Jurkat, Clone E6-1 (cell line): Measurements from ENCODE around the gene PCDHGA5. TPM values are rescaled to one million over a fixed set of nuclear protein-coding genes. Genes with fewer than 3 reads are reported as not detected.
"Not testable (repeated sequence)": the region's sequence is repeated elsewhere in the genome, so short reads cannot be mapped to it uniquely, and the experiment has no call there.

ENCODE experiments used
- DNase-seq: peaks from one replicate; pipeline ENCODE4 v3.0.0-alpha.2; 2011; ENCODE audit warnings: low read depth, low spot score
- H3K4me3 ChIP-seq: 2 replicates; pipeline ENCODE4 v1.5.1; 2011; ENCODE audit warnings: mild to moderate bottlenecking, low read length, control low read depth, moderate library complexity
- polyA plus RNA-seq: library from polyadenylated mRNA; unstranded; fragments of >200 nt; gene quantifications from one replicate; pipeline ENCODE4 v1.2.1, GENCODE V29; 2012; ENCODE audit warnings: missing spikeins; ENCODE audit not compliant: insufficient read length, insufficient read depth

The PCDHGA5 gene
- polyA plus RNA-seq: not detected

- no peak for DNase-seq
- no peak within 1 kb of the TSS for H3K4me3 ChIP-seq
Measured at GRCh38 chr5:141363952-141364660, at the start of gene PCDHGA5. Gene PCDHGA5, plus strand, starts transcription at chr5:141364162. Its CDS starts 169 bp downstream, at chr5:141364331.

DNA sequence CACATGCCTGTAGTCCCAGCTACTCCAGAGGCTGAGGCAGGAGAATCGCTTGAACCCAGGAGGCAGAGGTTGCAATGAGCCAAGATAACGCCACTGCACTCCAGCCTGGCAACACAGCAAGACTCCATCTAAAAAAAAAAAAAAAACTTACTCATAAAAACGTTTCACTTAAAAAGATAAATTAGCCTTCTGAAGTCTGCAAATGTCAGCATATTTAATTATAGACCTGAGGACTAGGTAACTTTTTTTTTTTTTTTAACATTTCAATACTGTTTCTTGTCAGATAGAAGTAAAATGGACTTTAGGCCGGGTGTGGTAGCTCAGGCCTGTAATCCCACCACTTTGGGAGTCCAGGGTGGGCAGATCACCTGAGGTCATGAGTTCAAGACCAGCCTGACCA lies 47.0 kb upstream of the PCDHGA5 start:
- not testable (repeated sequence) for DNase-seq, H3K4me3 ChIP-seq

GRCh38 chr5:141319202-141319601 lies 44.8 kb upstream of the PCDHGA5 start:
- no peak overlapping the region for H3K4me3 ChIP-seq
- DNase-seq: no peak

DNA sequence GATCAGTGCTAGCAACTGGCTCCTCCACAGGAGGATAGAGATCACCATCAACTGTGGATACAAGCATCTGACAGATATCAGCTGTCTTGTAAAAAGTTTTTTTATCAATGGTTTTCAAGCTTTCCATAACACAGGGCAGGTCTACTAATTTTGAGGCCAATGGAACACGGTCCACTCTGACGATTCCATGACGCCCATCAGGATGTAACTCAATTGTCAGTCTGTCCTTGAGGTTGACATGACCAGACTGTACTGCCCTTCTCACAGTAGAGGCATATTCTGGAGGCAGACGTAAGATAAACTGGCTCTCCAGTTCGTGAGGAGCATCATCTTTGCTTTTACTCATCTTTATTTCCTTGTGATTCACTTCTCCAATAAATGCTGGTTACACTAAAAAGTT lies 44.3 kb upstream of the PCDHGA5 start:
- no peak for DNase-seq
- H3K4me3 ChIP-seq: peak overlapping the region; percentile 84

DNA sequence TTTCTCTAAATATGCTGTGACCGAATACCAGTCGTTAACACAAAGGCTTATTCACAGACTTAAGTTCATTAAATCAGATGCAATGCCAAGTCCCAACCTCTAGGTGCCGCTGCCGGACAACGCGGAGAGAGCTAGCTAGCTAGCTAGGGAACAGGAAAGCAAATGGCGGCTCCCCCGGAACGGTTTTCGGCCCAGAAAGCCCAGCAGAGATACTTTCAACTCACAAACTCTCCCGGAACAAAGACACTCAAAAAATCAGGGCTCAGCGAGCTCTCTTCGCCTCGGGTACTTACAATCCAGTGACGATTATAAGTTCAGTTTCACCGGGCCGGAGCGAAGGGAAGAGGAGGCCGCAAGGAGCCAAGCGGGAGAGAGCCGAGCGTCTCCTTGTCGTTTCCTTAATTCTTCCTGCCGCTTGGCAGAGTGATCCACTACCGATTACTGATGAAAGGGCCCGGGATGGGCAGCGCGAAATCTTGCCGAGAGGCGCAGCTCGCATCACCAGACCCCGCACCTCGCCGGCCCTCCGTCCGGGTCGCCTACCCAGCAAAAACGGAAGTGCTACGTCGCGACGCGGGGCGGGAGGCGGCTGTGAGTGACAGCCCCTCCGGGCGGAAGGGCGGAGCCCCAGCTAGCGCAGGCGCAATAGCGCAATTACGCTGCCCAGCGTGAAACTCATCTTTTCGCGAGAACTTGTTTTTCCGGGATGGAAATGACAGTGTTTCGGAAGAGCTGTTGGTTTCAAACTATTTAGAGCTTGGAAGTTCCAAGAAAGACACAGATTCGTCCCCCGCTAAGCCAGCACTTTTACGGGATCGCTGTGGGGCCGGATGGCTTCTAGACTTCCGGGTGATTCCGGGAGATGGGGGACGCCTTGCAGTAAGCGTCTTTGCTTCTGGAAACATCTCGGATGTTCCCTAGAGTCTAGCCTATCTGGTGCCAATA lies 43.5 kb upstream of the PCDHGA5 start, which contains the start of gene TAF7:
TAF7 (minus strand) TSS at position 560 of the 945 bp plus-strand sequence. CDS start 740 bp downstream, outside the sequence.
- DNase-seq: peak; percentile 88
- peak within 1 kb of the TSS; percentile 84 for H3K4me3 ChIP-seq

DNA sequence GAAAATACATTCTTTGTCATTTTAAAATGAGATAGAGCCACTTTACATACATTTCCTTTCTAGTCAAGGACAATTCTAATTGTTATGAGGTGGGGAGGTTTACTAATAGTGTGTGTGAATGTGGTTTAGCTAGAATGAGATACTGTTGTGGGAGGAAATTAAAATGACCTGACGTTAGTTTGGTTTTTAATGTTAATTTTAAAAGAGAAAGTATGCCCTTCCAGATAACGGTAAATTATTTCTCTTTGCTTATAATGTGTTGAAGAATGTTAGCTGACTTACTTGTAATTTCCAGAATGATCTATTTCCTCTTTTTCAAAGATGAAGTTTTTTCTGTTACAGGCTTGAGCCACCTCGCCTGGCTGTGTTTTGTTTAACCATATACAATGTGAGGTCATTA lies 41.7 kb upstream of the PCDHGA5 start:
- no peak for DNase-seq
- H3K4me3 ChIP-seq: no peak overlapping the region

GRCh38 chr5:141326088-141326854 lies 37.7 kb upstream of the PCDHGA5 start:
- no peak for DNase-seq
- no peak overlapping the region for H3K4me3 ChIP-seq

DNA sequence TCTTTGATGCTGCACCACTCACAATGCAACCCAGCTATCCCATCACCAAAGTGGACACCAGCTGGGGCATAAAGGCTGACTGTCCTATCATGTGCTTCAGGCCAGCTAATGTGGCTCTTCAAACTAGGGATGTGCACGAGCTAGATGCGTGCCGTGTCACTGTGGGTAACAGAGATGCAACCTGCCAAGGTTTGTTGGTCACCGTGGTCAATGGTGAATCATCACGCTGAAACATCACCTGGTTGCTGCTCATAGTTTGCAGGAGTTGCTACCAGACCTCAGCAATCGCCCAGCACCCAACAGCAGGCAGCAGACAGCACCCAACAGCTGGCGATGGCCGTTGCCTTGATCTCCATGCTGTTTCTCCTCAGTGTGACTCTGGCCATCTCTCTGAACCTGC lies 35.7 kb upstream of the PCDHGA5 start:
- DNase-seq: no peak
- no peak overlapping the region for H3K4me3 ChIP-seq

GRCh38 chr5:141330299-141331080 lies 33.5 kb upstream of the PCDHGA5 start, which contains the start of gene PCDHGA1:
Gene PCDHGA1, plus strand, starts transcription at chr5:141330514.
- no peak within 1 kb of the TSS for H3K4me3 ChIP-seq
- DNase-seq: no peak

- DNase-seq, H3K4me3 ChIP-seq: not testable (repeated sequence)
Measured at GRCh38 chr5:141332571-141332970, 31.4 kb upstream of the PCDHGA5 start.

DNA sequence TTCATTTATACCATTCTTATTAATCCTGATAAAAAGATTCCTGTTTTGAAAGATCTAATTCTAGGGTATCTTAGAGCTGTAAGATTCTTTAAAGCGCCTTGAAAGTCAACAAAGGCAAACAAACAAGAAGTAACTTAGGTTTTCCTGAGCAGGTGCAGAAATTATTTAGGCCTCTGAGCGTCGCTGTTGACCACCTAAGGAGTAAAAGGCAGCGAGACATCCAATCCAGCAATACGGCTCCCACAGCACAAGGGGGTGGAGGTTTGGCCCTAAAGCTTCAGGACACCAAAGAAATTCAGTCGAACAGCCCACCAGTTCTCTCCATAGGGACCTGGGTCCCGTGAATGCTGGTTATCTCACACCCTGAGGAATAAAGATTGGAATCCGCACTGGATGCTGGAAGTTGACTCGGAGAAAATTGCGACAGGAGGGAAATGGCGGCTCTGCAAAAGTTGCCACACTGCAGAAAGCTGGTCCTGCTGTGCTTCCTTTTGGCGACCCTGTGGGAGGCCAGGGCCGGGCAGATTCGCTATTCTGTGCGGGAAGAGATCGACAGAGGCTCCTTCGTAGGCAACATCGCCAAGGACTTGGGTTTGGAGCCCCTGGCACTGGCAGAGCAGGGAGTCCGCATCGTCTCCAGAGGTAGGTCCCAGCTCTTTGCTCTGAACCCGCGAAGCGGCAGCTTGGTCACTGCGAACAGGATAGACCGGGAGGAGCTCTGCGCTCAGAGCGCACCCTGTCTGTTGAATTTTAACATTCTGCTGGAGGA lies 25.2 kb upstream of the PCDHGA5 start, which contains the start of gene PCDHGA2:
PCDHGA2 (plus strand) TSS at position 223 of the 769 bp plus-strand sequence.
- DNase-seq: no peak
- H3K4me3 ChIP-seq: no peak within 1 kb of the TSS

GRCh38 chr5:141340781-141341354 lies 23.1 kb upstream of the PCDHGA5 start:
- DNase-seq, H3K4me3 ChIP-seq: not testable (repeated sequence)

GRCh38 chr5:141342773-141343172 lies 21.2 kb upstream of the PCDHGA5 start:
- no peak overlapping the region for H3K4me3 ChIP-seq
- DNase-seq: no peak

GRCh38 chr5:141343242-141343952 lies 20.6 kb upstream of the PCDHGA5 start, which contains the start of gene PCDHGA3:
Gene PCDHGA3, plus strand, starts transcription at chr5:141343829. Its CDS starts 205 bp downstream, at chr5:141344034.
- H3K4me3 ChIP-seq: no peak within 1 kb of the TSS

GRCh38 chr5:141343953-141344463 lies 20.0 kb upstream of the PCDHGA5 start:
- DNase-seq: no peak
- no peak overlapping the region for H3K4me3 ChIP-seq

More at GRCh38 chr5:141343242-141343952, 20.6 kb upstream of the PCDHGA5 start, which contains the start of gene PCDHGA3:
- no peak for DNase-seq

DNA sequence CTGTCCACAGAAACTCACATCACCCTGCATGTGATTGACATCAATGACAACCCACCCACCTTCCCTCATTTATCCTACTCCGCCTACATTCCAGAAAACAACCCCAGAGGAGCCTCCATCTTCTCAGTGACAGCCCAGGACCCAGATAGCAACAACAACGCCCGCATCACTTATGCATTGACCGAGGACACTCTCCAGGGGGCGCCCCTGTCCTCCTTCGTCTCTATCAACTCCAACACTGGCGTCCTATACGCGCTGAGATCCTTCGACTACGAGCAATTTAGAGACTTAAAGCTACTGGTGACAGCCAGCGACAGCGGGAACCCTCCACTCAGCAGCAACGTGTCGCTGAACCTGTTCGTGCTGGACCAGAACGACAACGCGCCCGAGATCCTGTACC lies 18.6 kb upstream of the PCDHGA5 start:
- no peak overlapping the region for H3K4me3 ChIP-seq
- DNase-seq: no peak
